MCF 10A (cell line): ENCODE data around the gene ZNF605. TPM values are rescaled to one million over a fixed set of nuclear protein-coding genes. Genes with fewer than 3 reads are reported as not detected.

Source experiments
- BruUV-seq: library from RNA; stranded (reverse); fragments of 400-500 nt; replicated peaks from 2 replicates; lab custom pipeline; 2021; lab: Mats Ljungman, UMichigan
- CTCF ChIA-PET: fragments of 300-600 bp; sonication (Branson Sonifier 250); formaldehyde crosslinking; extraction: SDS; loops from one replicate; lab custom pipeline; 2021; ENCODE audit warnings: antibody characterized with exemption, inconsistent platforms; lab: Yijun Ruan, JAX
- POLR2A ChIA-PET: fragments of 300-600, 350-650 bp; sonication (Branson Sonifier 250); formaldehyde crosslinking; extraction: SDS; loops from one replicate; lab custom pipeline; 2020; ENCODE audit warnings: antibody characterized with exemption, inconsistent platforms; lab: Yijun Ruan, JAX
- DNase-seq: peaks from one replicate; pipeline ENCODE4 v3.0.0-alpha.2; 2018; ENCODE audit not compliant: unreplicated experiment
- H3K27ac Mint-ChIP-seq: one replicate; pipeline ENCODE4 v1.8.0; 2022; ENCODE audit warnings: mild to moderate bottlenecking, low read depth, mixed read lengths; ENCODE audit not compliant: unreplicated experiment
- H3K27me3 Mint-ChIP-seq: one replicate; pipeline ENCODE4 v1.8.0; 2022; ENCODE audit warnings: mixed read lengths; ENCODE audit not compliant: insufficient read depth, unreplicated experiment
- H3K36me3 Mint-ChIP-seq: one replicate; pipeline ENCODE4 v1.8.0; 2022; ENCODE audit warnings: mild to moderate bottlenecking, moderate library complexity, mixed read lengths; ENCODE audit not compliant: insufficient read depth, unreplicated experiment
- H3K4me1 Mint-ChIP-seq: one replicate; pipeline ENCODE4 v1.8.0; 2022; ENCODE audit warnings: mixed read lengths; ENCODE audit not compliant: insufficient read depth, unreplicated experiment
- H3K4me3 Mint-ChIP-seq: one replicate; pipeline ENCODE4 v1.8.0; 2022; ENCODE audit warnings: mild to moderate bottlenecking, moderate library complexity, mixed read lengths; ENCODE audit not compliant: unreplicated experiment
- H3K9me3 Mint-ChIP-seq: one replicate; pipeline ENCODE4 v1.8.0; 2022; ENCODE audit warnings: mixed read lengths; ENCODE audit not compliant: unreplicated experiment
- intact Hi-C: fragments of 100-400 bp; cut with micrococcal nuclease; formaldehyde crosslinking; loops from 2 replicates; pipeline ENCODE4 v1.14.1; 2022
- total RNA-seq: library from RNA; stranded (reverse); gene quantifications from 2 replicates; pipeline ENCODE4 v1.2.3, GENCODE V29; 2022
- TF ChIP-seq, protein P1 (sequence below): fragments of 200-600 bp; IDR thresholded peaks from one replicate; pipeline ENCODE4 v1.8.0; 2022; ENCODE audit warnings: antibody characterized with exemption, mild to moderate bottlenecking; ENCODE audit not compliant: unreplicated experiment

The ZNF605 gene
- total RNA-seq, 1 experiment from 2014 or later, result 12.0 TPM

DNA sequence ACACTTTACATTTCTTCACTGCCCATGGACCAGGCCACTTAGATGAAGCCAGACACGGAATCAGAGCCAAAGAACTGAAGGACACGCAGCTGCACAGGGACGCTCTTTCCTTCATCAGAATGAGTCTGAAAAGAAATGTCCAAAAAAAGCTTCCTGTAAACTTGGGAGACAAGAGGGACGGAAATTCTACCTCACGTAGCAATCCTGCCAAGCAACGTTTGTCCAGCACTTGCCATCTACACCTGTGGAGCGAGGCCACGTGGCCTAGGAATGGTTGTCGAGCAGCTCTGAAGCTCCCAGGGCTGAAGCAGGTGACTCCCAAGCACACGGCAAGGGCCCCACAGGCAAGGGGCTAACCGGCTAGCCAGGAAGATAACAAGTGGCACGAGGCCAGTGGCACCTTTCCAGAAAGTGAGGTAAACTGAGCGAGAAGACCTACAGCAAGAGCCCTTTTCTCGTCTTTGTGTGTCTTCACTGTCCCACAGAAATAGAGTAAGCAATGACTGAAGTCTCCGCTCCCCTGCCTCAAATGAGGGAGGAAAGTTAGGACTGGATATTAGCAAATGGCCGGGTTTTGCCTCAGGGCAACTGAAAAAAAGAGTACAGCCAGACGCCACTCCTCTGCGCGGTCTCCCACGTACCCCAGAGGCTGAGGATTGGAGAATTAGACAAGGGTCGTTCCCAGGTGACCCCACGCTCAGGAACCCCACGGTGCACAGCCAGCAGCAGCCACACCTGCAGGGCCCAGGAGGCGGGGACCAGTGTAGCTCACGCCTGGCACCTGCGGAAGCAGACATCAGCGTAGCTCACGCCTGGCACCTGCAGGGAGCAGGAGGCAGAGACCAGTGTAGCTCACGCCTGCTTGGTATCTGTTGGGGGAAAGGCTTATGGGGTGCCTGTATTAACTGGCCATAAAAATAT is 7.7 kb downstream of the ZNF605 start:
- CTCF ChIA-PET, result no interaction called here
- intact Hi-C loops, result no loop called here

DNA sequence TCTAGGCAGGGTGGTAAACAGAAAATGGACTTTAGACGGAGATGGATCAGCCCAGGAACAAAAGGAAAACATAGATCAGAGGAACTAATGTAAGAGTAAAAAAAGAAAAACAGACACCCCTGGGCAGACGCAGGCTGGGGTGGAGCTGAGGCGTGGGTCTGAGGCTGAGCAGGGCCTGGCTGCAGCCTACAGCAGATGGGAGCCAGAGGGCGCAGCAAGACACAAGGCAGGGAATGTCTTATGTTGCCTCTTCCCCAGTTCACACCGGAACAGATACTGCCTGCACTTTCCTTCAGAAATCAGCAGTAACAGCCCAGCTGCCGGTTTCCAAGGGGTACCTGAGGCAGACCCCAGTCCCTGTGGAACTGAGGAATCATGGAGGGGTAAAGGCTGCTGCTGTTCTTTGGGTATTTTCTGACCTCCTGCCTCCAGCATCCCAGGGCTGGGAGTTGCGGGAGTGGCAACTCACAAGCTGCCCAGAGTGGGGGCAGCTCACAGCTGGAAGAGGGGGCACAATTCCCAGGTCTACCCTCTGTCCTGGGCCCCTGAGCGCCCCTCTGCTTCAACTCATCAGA is 9.8 kb downstream of the ZNF605 start:
- H3K27ac Mint-ChIP-seq, result no peak overlapping the region
- H3K4me3 Mint-ChIP-seq, result no peak overlapping the region
- intact Hi-C loops, result no loop called here
- H3K4me1 Mint-ChIP-seq, result no peaks in the 10 kb centered on the region
- ChIA-PET POLR2A (interaction anchor here (0.6 to 0.7 kb wide), 3 partner anchors 30 to 40 kb away, joined by 3 read pairs; partner anchors contain the start of gene ZNF26), CTCF (no interaction called here)
- H3K36me3 Mint-ChIP-seq, result peaks cover 71% of the 10 kb centered on the region
- DNase-seq, result no peak
- BruUV-seq, result no TSS peak
- TF ChIP-seq, protein P1, sequence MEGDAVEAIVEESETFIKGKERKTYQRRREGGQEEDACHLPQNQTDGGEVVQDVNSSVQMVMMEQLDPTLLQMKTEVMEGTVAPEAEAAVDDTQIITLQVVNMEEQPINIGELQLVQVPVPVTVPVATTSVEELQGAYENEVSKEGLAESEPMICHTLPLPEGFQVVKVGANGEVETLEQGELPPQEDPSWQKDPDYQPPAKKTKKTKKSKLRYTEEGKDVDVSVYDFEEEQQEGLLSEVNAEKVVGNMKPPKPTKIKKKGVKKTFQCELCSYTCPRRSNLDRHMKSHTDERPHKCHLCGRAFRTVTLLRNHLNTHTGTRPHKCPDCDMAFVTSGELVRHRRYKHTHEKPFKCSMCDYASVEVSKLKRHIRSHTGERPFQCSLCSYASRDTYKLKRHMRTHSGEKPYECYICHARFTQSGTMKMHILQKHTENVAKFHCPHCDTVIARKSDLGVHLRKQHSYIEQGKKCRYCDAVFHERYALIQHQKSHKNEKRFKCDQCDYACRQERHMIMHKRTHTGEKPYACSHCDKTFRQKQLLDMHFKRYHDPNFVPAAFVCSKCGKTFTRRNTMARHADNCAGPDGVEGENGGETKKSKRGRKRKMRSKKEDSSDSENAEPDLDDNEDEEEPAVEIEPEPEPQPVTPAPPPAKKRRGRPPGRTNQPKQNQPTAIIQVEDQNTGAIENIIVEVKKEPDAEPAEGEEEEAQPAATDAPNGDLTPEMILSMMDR, result no peak
- H3K27me3 Mint-ChIP-seq, result no peaks in the 10 kb centered on the region
- peaks cover 13% of the 10 kb centered on the region for H3K9me3 Mint-ChIP-seq

More for the DNA sequence above, 7.7 kb downstream of the ZNF605 start:
- no peak overlapping the region for H3K4me3 Mint-ChIP-seq
- no peaks in the 10 kb centered on the region for H3K4me1 Mint-ChIP-seq
- H3K36me3 Mint-ChIP-seq, result peaks cover 59% of the 10 kb centered on the region
- H3K9me3 Mint-ChIP-seq, result peaks cover 14% of the 10 kb centered on the region
- BruUV-seq, result no TSS peak
- no peak for DNase-seq
- no peak overlapping the region for H3K27ac Mint-ChIP-seq
- POLR2A ChIA-PET, result no interaction called here
- no peaks in the 10 kb centered on the region for H3K27me3 Mint-ChIP-seq
- TF ChIP-seq, protein P1, result no peak

DNA sequence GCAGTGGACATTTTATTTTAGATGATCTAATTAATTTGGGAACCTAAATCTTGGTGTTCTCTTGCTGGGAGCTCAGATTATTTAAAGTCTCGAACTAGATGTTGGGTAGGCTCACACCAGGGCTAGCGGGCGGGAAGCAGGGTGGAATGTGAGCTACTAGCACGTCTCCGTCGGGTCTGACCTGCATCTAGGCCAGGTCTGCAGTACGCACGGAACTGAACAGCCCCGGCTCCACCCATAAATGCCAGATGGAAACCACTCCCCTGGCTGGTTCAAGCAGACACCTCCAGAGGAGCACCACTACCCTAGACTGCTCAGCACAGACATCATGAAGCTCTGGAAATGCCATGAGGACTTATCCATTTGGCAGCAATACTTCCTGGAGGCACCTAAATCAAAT is 10.3 kb downstream of the ZNF605 start:
- peaks cover 71% of the 10 kb centered on the region for H3K36me3 Mint-ChIP-seq
- no TSS peak for BruUV-seq
- H3K4me3 Mint-ChIP-seq, result no peak overlapping the region
- POLR2A ChIA-PET, result interaction anchor here (0.6 to 0.7 kb wide), 2 partner anchors 29 to 41 kb away, joined by 3 read pairs; partner anchors contain the start of gene ZNF26
- H3K9me3 Mint-ChIP-seq, result peaks cover 13% of the 10 kb centered on the region
- CTCF ChIA-PET, result interaction anchor here (0.6 kb wide), 1 partner anchor 26 kb away, joined by 3 read pairs; no protein-coding TSS in a partner anchor
- H3K27me3 Mint-ChIP-seq, result no peaks in the 10 kb centered on the region
- H3K27ac Mint-ChIP-seq, result no peak overlapping the region
- no peak for DNase-seq
- H3K4me1 Mint-ChIP-seq, result no peaks in the 10 kb centered on the region
- intact Hi-C loops, result no loop called here
- TF ChIP-seq, protein P1, result no peak

DNA sequence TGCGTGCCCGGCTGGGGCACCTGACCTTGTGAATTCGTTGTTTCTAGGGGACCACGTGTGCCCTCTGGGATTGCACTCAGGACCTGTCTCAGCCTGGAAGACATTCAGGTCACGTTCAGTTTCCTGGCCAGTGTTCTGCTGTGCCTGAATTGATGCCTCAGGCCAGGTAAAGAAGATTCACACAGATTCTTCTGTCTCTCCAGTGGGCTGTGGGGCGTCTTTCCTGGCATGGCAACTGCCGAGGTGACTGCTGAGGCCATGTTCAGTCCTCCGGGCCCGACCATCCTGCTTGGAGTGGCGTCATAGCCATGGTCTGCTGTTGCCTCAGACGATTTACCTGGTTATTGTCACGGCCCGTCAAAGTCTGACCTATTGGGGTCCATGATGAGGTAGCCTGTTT is 13.5 kb downstream of the ZNF605 start:
- no peak for DNase-seq
- TF ChIP-seq, protein P1, result no peak
- H3K4me1 Mint-ChIP-seq, result no peaks in the 10 kb centered on the region
- no peaks in the 10 kb centered on the region for H3K27me3 Mint-ChIP-seq
- BruUV-seq, result no TSS peak
- peaks cover 13% of the 10 kb centered on the region for H3K9me3 Mint-ChIP-seq
- ChIA-PET POLR2A (no interaction called here), CTCF (no interaction called here)
- H3K36me3 Mint-ChIP-seq, result peaks cover 53% of the 10 kb centered on the region
- H3K4me3 Mint-ChIP-seq, result no peak overlapping the region
- intact Hi-C loops, result no loop called here
- no peak overlapping the region for H3K27ac Mint-ChIP-seq
